HEK293 (cell line): Measurements from ENCODE around the gene UBA52.

Source experiments
- CTCF ChIA-PET: fragments of 350-600 bp; formaldehyde crosslinking; extraction: SDS; loops from one replicate; lab custom pipeline; 2021; ENCODE audit warnings: antibody characterized with exemption; lab: Yijun Ruan, JAX
- POLR2A ChIA-PET: fragments of 300-600 bp; formaldehyde crosslinking; extraction: SDS; loops from one replicate; lab custom pipeline; 2020; ENCODE audit warnings: antibody characterized with exemption, inconsistent platforms; lab: Yijun Ruan, JAX
- H3K27ac ChIP-seq: fragments of 200-500 bp; sonication (Bioruptor generic); 2 replicates; pipeline ENCODE4 v1.5.1; 2014; ENCODE audit warnings: low read depth, low read length, control low read depth, inconsistent platforms; ENCODE audit errors: extremely low read depth
- H3K36me3 ChIP-seq, 2 experiments: fragments of 200-500 bp in 1 of 2; sonication (Bioruptor generic) in 1 of 2; 1 replicate in 1 of 2; 2 replicates in 1 of 2; pipeline ENCODE4 v1.5.1; 2014 to 2017; ENCODE audit warnings: inconsistent platforms in 2 of 2, low read length in 2 of 2; ENCODE audit not compliant: control insufficient read depth in 2 of 2, insufficient read depth in 1 of 2
- H3K4me1 ChIP-seq: fragments of 200-500 bp; sonication (Bioruptor generic); 2 replicates; pipeline ENCODE4 v1.5.1; 2014; ENCODE audit warnings: mild to moderate bottlenecking, low read length, inconsistent platforms; ENCODE audit not compliant: control insufficient read depth, insufficient read depth
- H3K4me3 ChIP-seq: 2 replicates; pipeline ENCODE4 v1.5.1; 2011; ENCODE audit warnings: low read depth, mild to moderate bottlenecking, control low read depth, low read length, moderate library complexity
- H3K9me3 ChIP-seq: fragments of 200-500 bp; sonication (Bioruptor generic); 2 replicates; pipeline ENCODE4 v1.5.1; 2014; ENCODE audit warnings: low read depth, low read length, inconsistent platforms; ENCODE audit not compliant: control insufficient read depth, insufficient read depth
- ELK4 ChIP-seq: IDR thresholded peaks from 2 replicates; pipeline ENCODE4 v1.6.1; 2011; ENCODE audit warnings: mild to moderate bottlenecking, low read depth, low read length, borderline replicate concordance
- KLF7 ChIP-seq: fragments of 450-650 bp; formaldehyde crosslinking; IDR thresholded peaks from 2 replicates; pipeline ENCODE4 v1.5.1; 2016; ENCODE audit warnings: missing biosample characterization, missing genetic modification characterization, borderline replicate concordance
- OSR2 ChIP-seq: fragments of 450-650 bp; formaldehyde crosslinking; IDR thresholded peaks from 2 replicates; pipeline ENCODE4 v1.5.1; 2016; ENCODE audit warnings: missing biosample characterization, missing genetic modification characterization
- PATZ1 ChIP-seq: fragments of 450-650 bp; formaldehyde crosslinking; IDR thresholded peaks from 2 replicates; pipeline ENCODE4 v1.5.1; 2016; ENCODE audit warnings: missing biosample characterization, missing genetic modification characterization
- PRDM10 ChIP-seq: fragments of 450-650 bp; formaldehyde crosslinking; IDR thresholded peaks from 2 replicates; pipeline ENCODE4 v1.5.1; 2016; ENCODE audit warnings: missing biosample characterization, missing genetic modification characterization
- PRDM6 ChIP-seq: fragments of 450-650 bp; formaldehyde crosslinking; IDR thresholded peaks from 2 replicates; pipeline ENCODE4 v1.5.1; 2017; ENCODE audit warnings: missing biosample characterization, missing genetic modification characterization
- ZBTB11 ChIP-seq: fragments of 450-650 bp; formaldehyde crosslinking; conservative IDR thresholded peaks from 2 replicates; pipeline ENCODE4 v1.5.1; 2016; ENCODE audit warnings: low read depth, missing biosample characterization, missing genetic modification characterization
- ZBTB20 ChIP-seq: fragments of 450-650 bp; formaldehyde crosslinking; IDR thresholded peaks from 2 replicates; pipeline ENCODE4 v1.5.1; 2016; ENCODE audit warnings: missing biosample characterization, missing genetic modification characterization
- ZBTB21 ChIP-seq: fragments of 450-650 bp; formaldehyde crosslinking; IDR thresholded peaks from 2 replicates; pipeline ENCODE4 v1.5.1; 2017; ENCODE audit warnings: missing biosample characterization, missing genetic modification characterization
- ZBTB44 ChIP-seq: fragments of 450-650 bp; IDR thresholded peaks from 2 replicates; pipeline ENCODE4 v1.5.1; 2018; ENCODE audit warnings: missing biosample characterization, mild to moderate bottlenecking, missing genetic modification characterization
- ZNF114 ChIP-seq: fragments of 450-650 bp; formaldehyde crosslinking; IDR thresholded peaks from 2 replicates; pipeline ENCODE4 v1.5.0; 2017; ENCODE audit warnings: missing biosample characterization, missing genetic modification characterization
- ZNF23 ChIP-seq: fragments of 450-650 bp; formaldehyde crosslinking; IDR thresholded peaks from 2 replicates; pipeline ENCODE4 v1.5.1; 2016; ENCODE audit warnings: missing biosample characterization, missing genetic modification characterization, borderline replicate concordance
- ZNF239 ChIP-seq: fragments of 450-650 bp; formaldehyde crosslinking; IDR thresholded peaks from 2 replicates; pipeline ENCODE4 v1.5.1; 2016; ENCODE audit warnings: missing biosample characterization, missing genetic modification characterization
- ZNF292 ChIP-seq: fragments of 450-650 bp; formaldehyde crosslinking; IDR thresholded peaks from 2 replicates; pipeline ENCODE4 v1.5.1; 2016; ENCODE audit warnings: low read depth, missing biosample characterization, missing genetic modification characterization, borderline replicate concordance
- ZNF362 ChIP-seq: fragments of 450-650 bp; formaldehyde crosslinking; IDR thresholded peaks from 2 replicates; pipeline ENCODE4 v1.5.1; 2016; ENCODE audit warnings: missing biosample characterization, missing genetic modification characterization
- ZNF426 ChIP-seq: fragments of 450-650 bp; formaldehyde crosslinking; IDR thresholded peaks from 2 replicates; pipeline ENCODE4 v1.5.1; 2017; ENCODE audit warnings: missing biosample characterization, missing genetic modification characterization, mild to moderate bottlenecking, inconsistent platforms, moderate library complexity
- ZNF48 ChIP-seq: fragments of 450-650 bp; formaldehyde crosslinking; IDR thresholded peaks from 2 replicates; pipeline ENCODE4 v1.5.1; 2016; ENCODE audit warnings: missing biosample characterization, missing genetic modification characterization
- ZNF837 ChIP-seq: fragments of 450-650 bp; formaldehyde crosslinking; IDR thresholded peaks from 2 replicates; pipeline ENCODE4 v1.5.1; 2016; ENCODE audit warnings: missing biosample characterization, missing genetic modification characterization

The UBA52 gene

GRCh38 chr19:18571564-18572344, at the start of gene UBA52:
UBA52 (plus strand) TSS chr19:18571857; CDS start chr19:18573301, 1,444 bp downstream.
- Histone ChIP-seq H3K9me3 (no peaks in the 10 kb centered on the region), H3K27ac (peak within 1 kb of the TSS; percentile 87), H3K36me3 (peaks cover 24 to 76% of the 10 kb centered on the region in 2 experiments; a peak in 2 of 3 replicates), H3K4me3 (peak within 1 kb of the TSS; percentile 99), H3K4me1 (peaks cover 3% of the 10 kb centered on the region; the same call in 1 of the 2 replicates)
- ChIA-PET CTCF (interaction anchor here (0.5 to 1.3 kb wide), 9 partner anchors 13 to 309 kb away, joined by 3 to 5 read pairs (median 3); partner anchors contain the start of gene REX1BD), POLR2A (interaction anchor here (0.5 to 5.1 kb wide), 30 partner anchors 9 to 1911 kb away, joined by 3 to 62 read pairs (median 4); partner anchors contain the start of genes COPE, CRLF1, DDX49 and ELL)
- TF ChIP-seq KLF7 (tag by site-specific recombination), result peak; percentile 99
- peak; percentile 72; the same call in 1 of the 2 replicates for TF ChIP-seq ELK4
- peak; percentile 75 for TF ChIP-seq ZNF362 (tag by site-specific recombination)
- TF ChIP-seq ZBTB21 (tag by site-specific recombination), result peak; percentile 96
- no peak for TF ChIP-seq ZNF239 (tag by site-specific recombination)
- peak; percentile 61; the same call in 1 of the 2 replicates for TF ChIP-seq PRDM10
- TF ChIP-seq ZNF48 (tag by site-specific recombination), result no peak
- TF ChIP-seq ZNF114 (tag by site-specific recombination), result no peak
- peak; percentile 74; the same call in 1 of the 2 replicates for TF ChIP-seq ZBTB20 (tag by site-specific recombination)
- no peak for TF ChIP-seq PRDM6 (tag by site-specific recombination)
- TF ChIP-seq ZBTB44 (tag by site-specific recombination), result peak; percentile 29; the same call in 1 of the 2 replicates
- no peak for TF ChIP-seq ZNF426 (tag by site-specific recombination)
- TF ChIP-seq ZBTB11 (tag by site-specific recombination), result peak; percentile 86
- TF ChIP-seq ZNF837, result no peak
- no peak for TF ChIP-seq ZNF23
- peak; percentile 98 for TF ChIP-seq PATZ1 (tag by site-specific recombination)
- no peak for TF ChIP-seq OSR2 (tag by site-specific recombination)
- no peak for TF ChIP-seq ZNF292
